ENCODE data around the gene FAM131A.

FAM131A gene

DNA sequence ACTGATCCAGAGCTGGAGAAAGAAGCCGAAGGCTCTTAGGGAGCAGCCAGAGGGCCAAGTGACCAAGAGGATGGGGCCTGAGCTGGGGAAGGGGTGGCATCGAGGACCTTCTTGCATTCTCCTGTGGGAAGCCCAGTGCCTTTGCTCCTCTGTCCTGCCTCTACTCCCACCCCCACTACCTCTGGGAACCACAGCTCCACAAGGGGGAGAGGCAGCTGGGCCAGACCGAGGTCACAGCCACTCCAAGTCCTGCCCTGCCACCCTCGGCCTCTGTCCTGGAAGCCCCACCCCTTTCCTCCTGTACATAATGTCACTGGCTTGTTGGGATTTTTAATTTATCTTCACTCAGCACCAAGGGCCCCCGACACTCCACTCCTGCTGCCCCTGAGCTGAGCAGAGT lies 52.0 kb downstream of the FAM131A start:
- DNase-seq (ENCODE audit: low read depth in 3 of 3, low spot score in 1 of 3): no peak

DNA sequence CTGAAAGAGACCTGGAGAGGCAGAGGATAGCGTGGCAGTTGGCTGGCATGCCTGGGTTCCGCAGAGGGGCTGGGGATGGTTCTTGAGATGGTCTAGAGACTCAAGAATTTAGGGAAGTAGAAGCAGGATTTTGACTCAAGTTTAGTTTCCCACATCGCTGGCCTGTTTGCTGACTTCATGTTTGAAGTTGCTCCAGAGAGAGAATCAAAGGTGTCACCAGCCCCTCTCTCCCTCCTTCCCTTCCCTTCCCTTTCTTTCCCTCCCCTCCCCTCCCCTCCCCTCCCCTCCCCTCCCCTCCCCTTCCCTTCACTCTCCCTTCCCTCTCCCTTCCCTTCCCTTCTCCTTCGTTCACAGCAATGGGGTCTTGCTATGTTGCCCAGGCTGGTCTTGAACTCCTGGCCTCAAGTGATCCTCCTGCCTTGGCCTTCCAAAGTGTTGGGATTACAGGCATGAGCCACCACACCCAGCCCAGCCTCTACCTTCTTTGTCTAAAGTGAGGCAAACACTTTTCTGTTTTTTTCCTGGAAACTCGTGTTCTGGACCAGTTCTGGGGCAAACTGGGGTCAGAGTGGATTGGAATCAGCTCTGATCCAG lies 52.6 kb downstream of the FAM131A start:
- DNase-seq (ENCODE audit: low read depth in 3 of 3, low spot score in 1 of 3): no peak

DNA sequence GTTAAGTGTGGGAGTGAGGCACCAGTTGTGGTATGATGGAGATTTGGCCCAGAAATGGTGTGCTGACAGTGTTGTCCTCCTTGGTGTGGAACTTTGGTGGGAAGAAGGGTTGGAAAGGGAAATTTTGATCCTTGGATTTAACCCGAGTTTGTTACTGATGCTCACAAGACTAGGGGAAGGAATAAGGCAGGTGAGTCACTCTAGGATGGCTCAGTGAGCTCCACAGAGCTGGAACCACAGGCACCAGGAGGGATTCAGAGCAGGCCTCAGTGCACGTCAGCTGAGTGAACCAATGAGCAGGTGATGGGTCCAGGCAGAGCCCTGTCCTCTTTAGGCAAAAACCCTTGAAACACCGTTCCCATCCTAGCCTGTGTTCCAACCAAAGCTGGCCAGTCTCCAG lies 53.9 kb downstream of the FAM131A start:
- DNase-seq (ENCODE audit: low read depth in 3 of 3, low spot score in 1 of 3): no peak

DNA sequence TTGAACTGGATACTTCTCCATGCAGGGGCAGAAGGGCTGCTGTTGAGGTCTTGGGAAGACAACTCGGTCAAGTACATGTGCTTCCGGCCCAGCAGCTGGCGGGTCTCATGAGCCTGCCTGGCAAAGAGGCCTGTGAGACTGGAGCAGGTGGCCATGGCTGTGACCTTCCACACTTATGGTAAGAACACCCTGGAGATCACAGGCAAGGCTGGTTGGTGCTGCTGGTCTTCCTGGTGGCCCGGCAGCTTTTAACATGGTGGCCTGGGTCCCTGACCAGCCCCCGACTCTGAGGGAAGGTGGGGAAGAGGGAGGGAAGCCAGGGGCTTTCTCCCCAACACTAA lies 57.9 kb downstream of the FAM131A start:
- DNase-seq (ENCODE audit: low read depth in 3 of 3, low spot score in 1 of 3): no peak
